Right renal pelvis (tissue), 4 donors: ENCODE data around the gene R3HDM1. TPM values are rescaled to one million over a fixed set of nuclear protein-coding genes. Genes with fewer than 3 reads are reported as not detected.
A peak's percentile ranks its signal among the peaks of the same experiment; 100 is the strongest.
"Not testable (repeated sequence)": the region's sequence is repeated elsewhere in the genome, so short reads cannot be mapped to it uniquely, and the experiment has no call there.

Source experiments
- DNase-seq, 4 donors: peaks; one replicate each; pipeline ENCODE4 v3.0.0-alpha.2; 2013; ENCODE audit warnings: low read depth in 4 of 4, low spot score in 3 of 4, missing footprints in 1 of 4
- polyA plus RNA-seq, 4 donors: library from polyadenylated mRNA; unstranded; fragments of 120-200 nt; gene quantifications; one replicate each; pipeline ENCODE4 v1.2.1, GENCODE V29; 2013; ENCODE audit not compliant: insufficient read length in 4 of 4

Gene R3HDM1
- polyA plus RNA-seq = 10 to 100 TPM; 30.5 to 43.7 (median 35.6) TPM

DNA sequence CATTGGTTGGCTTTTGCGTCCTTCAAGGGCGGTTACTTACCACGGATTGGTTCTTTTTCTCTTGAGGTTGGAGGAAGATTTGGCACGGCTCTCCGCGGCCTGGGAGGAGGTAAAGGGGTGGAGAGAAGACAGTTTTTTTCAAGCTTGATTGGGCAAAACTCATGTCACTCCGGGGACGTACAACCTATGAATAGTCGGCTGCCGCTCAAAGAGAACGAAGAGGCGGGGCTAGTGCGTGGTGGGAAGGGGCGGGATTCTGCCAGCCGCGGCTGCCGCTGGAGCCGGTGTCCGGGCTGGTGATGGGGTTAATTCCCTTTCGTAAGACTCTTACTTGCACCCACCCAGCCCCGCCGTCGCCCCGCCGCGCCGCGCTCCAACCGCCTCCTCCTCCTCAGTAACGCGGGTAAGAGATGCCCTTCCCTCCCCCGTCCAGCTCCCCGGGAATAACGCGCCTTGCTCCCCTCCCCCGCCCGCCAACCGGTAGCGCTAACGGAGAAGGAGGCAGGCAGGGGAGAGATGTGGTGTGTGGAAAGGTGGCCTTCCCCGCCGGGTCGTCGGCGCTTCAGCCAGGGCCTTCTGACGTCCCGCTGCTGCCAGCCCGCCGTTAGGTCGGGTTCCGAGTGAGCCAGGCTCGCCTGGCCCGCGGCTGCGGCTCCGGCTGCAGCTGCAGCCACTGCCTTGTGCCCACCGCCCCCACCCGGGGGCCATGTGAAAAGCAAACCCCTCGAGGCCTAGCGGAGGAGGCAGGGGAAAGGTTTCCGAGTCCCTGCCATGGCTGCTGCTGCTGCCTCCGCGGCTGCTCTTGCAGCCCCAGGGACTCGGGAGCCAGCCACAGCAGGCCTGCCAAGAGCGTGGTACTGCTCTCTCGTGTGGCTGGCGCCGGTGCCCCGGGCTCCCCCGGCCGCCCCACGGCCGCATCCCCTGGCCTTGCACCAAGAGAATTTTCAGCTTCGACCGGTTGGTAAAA, at the start of gene R3HDM1:
Gene R3HDM1, plus strand, starts transcription at position 254 of the 967 bp plus-strand sequence. CDS start 73,362 bp downstream, outside the sequence.
- peak; percentile 99 to 100 (median 100) for DNase-seq

DNA sequence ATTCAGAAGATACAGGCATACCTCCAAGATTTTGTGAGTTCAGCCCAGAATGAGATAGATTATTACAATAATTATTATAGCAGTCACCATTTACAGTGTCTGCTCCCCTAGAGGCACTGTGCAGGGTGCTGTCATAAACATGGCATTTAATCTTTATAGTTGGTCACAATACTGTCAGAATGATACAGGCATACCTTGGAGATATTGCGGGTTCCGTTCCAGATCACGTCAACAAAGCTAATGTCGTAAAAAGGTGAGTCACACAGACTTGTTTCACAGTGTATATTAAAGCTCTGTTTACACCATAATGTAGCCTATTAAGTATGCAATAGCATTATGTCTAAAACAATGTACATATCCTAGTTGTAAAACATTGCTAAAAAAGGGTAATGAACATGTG, 45.8 kb upstream of the R3HDM1 start:
- no peak for DNase-seq

DNA sequence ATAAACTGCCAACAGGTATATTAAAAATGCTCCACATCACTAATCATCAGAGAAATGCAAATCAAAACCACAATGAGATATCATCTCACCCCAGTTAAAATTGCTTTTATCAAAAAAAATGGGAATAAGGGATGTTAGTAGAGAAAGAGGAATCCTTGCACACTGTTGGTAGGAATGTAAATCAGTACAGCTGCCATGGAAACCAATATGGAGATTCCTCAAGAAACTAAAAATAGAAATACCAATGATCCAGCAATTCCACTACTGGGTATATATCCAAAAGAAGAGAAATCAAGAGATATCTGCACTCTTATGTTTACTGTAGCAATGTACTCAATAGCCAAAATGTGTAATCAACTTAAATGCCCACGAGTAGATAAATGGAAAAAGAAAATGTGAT, 40.9 kb upstream of the R3HDM1 start:
- DNase-seq = no peak

GRCh38 chr2:135494503-135494902, 36.8 kb upstream of the R3HDM1 start:
- DNase-seq = no peak

- no peak for DNase-seq
Measured at GRCh38 chr2:135494917-135495316, 36.4 kb upstream of the R3HDM1 start.

GRCh38 chr2:135498588-135498987, 32.7 kb upstream of the R3HDM1 start:
- DNase-seq = not testable (repeated sequence)

- DNase-seq = no peak
Measured at GRCh38 chr2:135504811-135505210, 26.5 kb upstream of the R3HDM1 start.

- DNase-seq = no peak
Measured at GRCh38 chr2:135510577-135510976, 20.7 kb upstream of the R3HDM1 start.

GRCh38 chr2:135512099-135512498, 19.2 kb upstream of the R3HDM1 start:
- DNase-seq = no peak

DNA sequence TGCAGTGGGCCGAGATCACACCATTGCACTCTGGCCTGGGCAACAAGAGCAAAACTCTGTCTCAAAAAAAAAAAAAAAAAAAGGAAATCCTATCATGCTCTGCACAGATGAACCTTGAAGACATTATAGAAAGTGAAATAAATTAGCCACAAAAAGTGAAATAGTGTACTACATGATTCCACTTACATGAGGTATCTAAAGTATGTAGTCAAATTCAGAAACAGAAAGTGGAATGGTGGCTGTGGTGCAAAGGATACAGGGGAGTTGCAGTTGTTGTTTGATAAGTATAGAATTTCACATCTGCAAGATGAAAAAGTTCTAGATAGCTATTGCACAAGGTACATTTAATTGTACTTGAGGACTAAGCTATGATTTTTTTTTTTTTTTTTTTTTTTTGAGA, 5.5 kb upstream of the R3HDM1 start:
- no peak for DNase-seq

DNA sequence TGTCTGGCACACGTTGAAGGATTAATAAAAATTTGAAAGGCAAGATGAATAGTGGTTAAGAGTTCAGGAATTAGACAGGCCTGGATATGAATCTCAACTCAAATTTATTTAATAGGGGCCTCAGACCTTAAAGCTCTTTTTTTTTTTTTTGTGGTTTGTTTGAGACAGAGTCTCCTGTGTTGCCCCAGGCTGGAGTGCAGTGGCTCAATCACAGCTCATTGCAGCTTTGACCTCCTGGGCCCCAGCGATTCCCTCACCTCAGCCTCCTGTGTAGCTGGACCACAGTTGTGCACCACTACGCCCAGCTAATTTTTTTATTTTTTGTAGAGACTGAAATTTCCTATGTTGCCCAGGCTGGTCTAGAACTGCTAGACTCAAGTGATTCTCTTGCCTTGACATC, 3.3 kb upstream of the R3HDM1 start:
- DNase-seq = no peak

DNA sequence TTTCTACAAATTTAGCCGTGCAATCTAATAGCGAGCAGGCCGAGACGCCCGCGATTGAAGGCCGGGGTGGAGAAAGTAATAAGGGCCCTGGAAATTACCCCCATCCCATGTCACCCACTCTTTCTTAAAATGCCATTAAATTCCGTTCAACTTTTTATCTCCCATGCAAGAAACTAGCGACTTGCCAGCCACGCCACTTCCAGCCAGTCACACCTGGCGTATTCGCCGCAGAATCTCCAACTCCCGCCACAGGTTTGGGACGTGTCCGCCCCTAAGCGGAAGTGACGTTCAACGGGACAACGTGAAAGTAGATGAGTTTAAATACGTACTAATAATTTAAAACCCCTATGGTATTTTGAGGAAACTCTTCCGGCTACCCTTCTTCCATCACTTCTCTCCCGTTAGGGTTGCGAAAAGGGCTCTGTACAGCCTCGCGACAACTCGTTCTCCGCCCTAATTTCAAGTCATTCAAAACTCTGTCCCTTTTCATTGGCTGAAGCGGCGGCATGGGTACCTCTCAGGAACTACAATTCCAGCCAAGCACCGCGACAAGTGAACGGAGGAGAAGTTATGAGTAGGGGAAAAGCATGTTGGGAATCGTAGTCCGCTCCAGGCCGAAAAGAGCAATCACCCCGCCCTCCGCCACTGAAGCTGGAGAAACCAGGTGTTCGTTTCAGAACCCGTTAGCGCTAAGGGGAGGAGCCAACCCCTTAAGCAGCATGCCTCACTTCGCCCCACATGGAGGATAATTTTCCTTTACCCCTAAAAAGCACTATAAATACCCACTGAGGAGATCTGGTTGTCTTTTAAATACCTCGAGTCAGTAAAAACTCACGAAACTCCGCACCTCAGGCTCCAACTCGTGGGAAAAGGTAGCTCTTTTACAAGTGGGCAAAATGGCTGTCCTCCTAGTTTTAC, 712 bp upstream of the R3HDM1 start, which contains the start of gene ZRANB3:
Gene ZRANB3, minus strand, starts transcription at position 906 of the 918 bp plus-strand sequence.
- DNase-seq = peak; percentile 87 to 95 (median 94)

DNA sequence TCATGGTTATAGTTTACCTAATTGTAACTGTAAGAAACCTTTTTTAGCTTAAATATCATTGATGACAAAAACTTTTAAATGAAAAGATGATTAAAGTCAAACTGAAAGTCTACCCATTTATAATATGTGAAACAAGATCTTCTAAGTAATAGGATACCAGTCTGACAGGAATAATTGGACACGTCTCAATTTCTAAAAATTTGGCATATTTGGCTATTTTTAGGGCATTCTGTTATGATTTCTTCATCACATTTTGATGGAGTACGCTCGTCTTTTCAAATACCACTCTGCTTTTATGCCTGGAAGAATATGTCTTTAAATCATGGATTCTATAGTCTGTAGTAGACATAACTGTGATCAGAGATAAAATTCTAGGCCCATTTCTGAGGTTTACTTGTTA, 1.3 kb downstream of the R3HDM1 start:
- DNase-seq = no peak

GRCh38 chr2:135533545-135533944, 2.3 kb downstream of the R3HDM1 start:
- not testable (repeated sequence) for DNase-seq

DNA sequence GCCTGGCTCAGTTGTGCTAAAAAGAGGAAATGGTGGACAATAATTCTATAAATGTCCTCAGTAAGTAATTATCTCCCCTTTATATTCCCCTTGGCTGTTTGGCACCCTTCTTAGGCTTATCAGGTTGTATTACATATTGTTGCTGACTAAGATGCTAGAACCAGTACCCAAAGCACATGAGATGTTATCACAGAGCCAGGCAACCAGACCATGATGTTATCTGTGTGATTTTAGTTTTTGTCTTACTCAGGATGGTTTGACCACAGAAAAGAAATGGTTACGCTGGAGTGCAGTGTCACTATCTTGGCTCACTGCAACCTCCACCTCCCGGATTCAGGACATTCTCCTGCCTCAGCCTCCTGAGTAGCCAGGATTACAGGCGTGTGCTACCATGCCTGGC, 15.2 kb downstream of the R3HDM1 start:
- DNase-seq = no peak

DNA sequence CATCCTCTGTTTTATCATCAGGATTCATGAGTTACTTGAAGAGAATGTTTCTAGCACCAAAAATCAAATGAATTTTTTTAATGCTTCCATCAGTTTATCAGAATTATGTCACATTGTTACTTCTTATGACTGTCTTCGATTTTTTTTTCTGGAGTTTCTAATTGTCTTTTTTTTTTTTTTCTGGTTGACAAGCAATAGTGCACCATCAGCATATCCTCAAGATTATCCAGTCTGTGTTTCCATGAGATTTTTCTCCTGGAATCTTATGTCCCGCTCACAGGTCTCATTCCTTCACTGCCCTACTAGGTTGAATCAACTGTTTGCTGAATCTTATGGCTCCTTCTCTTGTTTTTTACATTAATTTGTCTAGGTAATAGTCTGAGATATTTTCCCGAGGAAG, 16.0 kb downstream of the R3HDM1 start:
- no peak for DNase-seq

GRCh38 chr2:135551356-135551755, 20.1 kb downstream of the R3HDM1 start:
- DNase-seq = no peak

GRCh38 chr2:135552887-135553286, 21.6 kb downstream of the R3HDM1 start:
- no peak for DNase-seq

- no peak for DNase-seq
Measured at GRCh38 chr2:135555311-135555710, 24.0 kb downstream of the R3HDM1 start.

DNA sequence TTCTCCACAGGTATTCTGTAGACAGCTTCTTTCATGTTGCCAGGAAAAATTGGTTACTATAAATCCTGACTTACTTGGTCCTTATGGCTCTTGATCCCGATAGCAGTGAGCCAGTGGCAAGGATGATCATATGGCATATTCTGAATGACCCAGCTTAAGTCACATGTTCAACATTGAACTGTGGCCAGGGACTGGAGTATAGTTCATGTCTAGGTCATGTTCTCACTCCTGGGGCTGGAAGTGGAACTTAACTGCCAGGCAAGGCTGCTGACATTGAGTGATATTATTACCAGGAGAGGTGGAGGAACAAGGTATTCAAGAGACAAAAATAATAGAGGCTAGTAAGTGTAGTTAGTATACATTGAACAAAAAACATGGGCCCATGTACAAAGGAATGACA, 26.2 kb downstream of the R3HDM1 start:
- no peak for DNase-seq

- no peak for DNase-seq
Measured at GRCh38 chr2:135561925-135562324, 30.6 kb downstream of the R3HDM1 start.
